G401.6 (cell line): Measurements from ENCODE around the gene RPL19.

Experiments used
- FAIRE-seq: peaks from 2 replicates; lab custom pipeline; 2012; peaks lifted over from hg19 to GRCh38; lab: Jason Lieb, UNC

The RPL19 gene

GRCh38 chr17:39197380-39198185, 2.5 kb upstream of the RPL19 start, which contains the start of gene CACNB1:
CACNB1 (minus strand) TSS chr17:39197669; CDS start chr17:39197495, 174 bp downstream.
- FAIRE-seq, result no peak

- no peak for FAIRE-seq
These were observed 1.9 kb upstream of the RPL19 start for GRCh38 chr17:39198186-39198566.

GRCh38 chr17:39199820-39200069, 338 bp upstream of the RPL19 start:
- FAIRE-seq, result peak; percentile 93

- no peak for FAIRE-seq
These were observed 951 bp downstream of the RPL19 start for GRCh38 chr17:39200957-39201510.

- no peak for FAIRE-seq
These were observed 4.2 kb downstream of the RPL19 start for GRCh38 chr17:39204245-39204644.

GRCh38 chr17:39205112-39205526, 5.0 kb downstream of the RPL19 start:
- FAIRE-seq, result peak; percentile 87

- no peak for FAIRE-seq
These were observed 8.1 kb downstream of the RPL19 start for GRCh38 chr17:39208136-39208535.

GRCh38 chr17:39208893-39209292, 8.8 kb downstream of the RPL19 start:
- FAIRE-seq, result no peak

- no peak for FAIRE-seq
These were observed 9.4 kb downstream of the RPL19 start for GRCh38 chr17:39209317-39210092.

GRCh38 chr17:39210093-39210434, 10.0 kb downstream of the RPL19 start:
- no peak for FAIRE-seq

GRCh38 chr17:39212195-39212810, 12.2 kb downstream of the RPL19 start:
- FAIRE-seq, result no peak

GRCh38 chr17:39212841-39213480, 12.9 kb downstream of the RPL19 start:
- FAIRE-seq, result no peak

- no peak for FAIRE-seq
These were observed 13.8 kb downstream of the RPL19 start for GRCh38 chr17:39213852-39214251.

- FAIRE-seq, result no peak
These were observed 17.8 kb downstream of the RPL19 start for GRCh38 chr17:39217734-39218369.

- FAIRE-seq, result no peak
These were observed 18.8 kb downstream of the RPL19 start for GRCh38 chr17:39218906-39219305.

GRCh38 chr17:39219647-39220154, 19.6 kb downstream of the RPL19 start:
- FAIRE-seq, result no peak

- FAIRE-seq, result no peak
These were observed 21.5 kb downstream of the RPL19 start for GRCh38 chr17:39221572-39221971.

- FAIRE-seq, result no peak
These were observed 22.1 kb downstream of the RPL19 start for GRCh38 chr17:39222151-39222550.

GRCh38 chr17:39222866-39223834, 23.1 kb downstream of the RPL19 start:
- FAIRE-seq, result no peak

- FAIRE-seq, result no peak
These were observed 24.1 kb downstream of the RPL19 start for GRCh38 chr17:39223907-39224777.
